Right lobe of liver (tissue), 4 donors: ENCODE measurements around the gene CDK17.

Source experiments
- CTCF ChIP-seq, 4 donors: fragments of 200-600 bp in 3 of 4; fragments of 450-650 bp in 1 of 4; IDR thresholded peaks; one replicate each; pipeline versions ENCODE4 v1.5.1 to v1.8.0; 2016 to 2022; ENCODE audit warnings: antibody characterized with exemption in 4 of 4, mild to moderate bottlenecking in 2 of 4
- POLR2A ChIP-seq: fragments of 450-650 bp; IDR thresholded peaks from one replicate; pipeline ENCODE4 v1.6.1; 2017; ENCODE audit warnings: antibody characterized with exemption, mild to moderate bottlenecking
- donor health status: DM: no; HTN: no; CAD: no.
- donor health status: DM: no; HTN: no; CAD: no.
- donor health status: DM: no; HTN: yes; CAD: no.

DNA sequence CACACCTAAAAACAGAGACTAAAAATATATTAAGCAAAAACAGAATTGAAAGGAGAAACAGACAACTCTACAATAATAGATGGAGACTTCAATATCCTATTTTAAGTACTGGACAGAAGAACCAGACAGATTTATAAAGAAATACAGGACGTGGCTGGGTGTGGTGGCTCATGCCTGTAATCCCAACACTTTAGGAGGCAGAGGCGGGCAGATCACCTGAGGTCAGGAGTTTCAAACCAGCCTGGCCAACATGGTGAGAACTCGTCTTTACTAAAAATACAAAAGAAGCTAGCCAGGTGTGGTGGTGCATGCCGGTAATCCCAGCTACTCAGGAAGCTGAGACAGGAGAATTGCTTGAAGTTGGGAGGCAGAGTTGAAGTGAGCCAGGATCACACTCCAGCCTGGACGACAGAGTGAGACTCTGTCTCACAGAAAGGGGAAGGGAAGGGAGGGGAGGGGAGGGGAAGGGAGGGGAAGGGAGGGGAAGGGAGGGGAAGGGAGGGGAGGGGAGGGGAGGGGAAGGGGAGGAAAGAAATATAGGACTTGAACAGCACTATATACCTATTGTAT is 53.0 kb downstream of the CDK17 start:
- no peak for TF ChIP-seq CTCF (IDR thresholded peaks at IDR 0.05)
- no peak for TF ChIP-seq POLR2A
